ENCODE measurements around the gene RGS3.

DNA sequence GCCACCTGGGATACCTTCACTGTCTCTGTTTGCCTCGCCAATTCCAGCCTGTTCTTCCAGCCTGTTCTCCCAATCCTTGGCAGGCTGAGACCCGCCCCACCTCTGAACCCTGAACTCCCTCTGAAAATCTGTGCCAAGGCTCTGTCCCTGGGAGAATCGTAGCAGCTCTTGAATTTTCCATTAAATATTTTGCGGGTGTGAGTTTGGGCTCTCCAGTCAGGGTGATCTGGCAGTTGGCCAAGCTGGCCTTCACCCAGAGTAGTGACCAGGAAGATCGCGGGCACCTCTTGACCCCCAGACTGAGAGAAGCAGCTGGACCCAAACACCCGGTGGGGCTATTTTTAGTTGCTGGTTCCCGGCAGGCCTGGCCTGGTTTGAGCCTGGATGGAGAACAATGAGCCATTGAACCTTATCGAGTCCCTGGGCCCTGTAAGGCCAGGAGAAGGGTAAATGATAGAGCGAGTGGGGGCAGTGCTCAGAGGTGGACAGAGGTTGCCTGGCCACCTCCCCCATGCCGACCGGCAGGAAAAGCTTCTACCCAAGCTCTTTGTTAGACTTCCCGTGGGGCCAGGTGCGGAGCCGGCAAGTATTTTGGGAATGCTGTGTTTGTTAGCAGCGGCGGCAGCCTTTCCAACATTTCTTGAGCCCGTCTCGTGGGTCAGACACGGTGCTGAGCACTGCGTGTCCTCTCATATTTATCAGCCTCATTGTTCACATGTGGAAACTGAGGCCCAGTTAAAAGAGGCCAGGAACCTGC lies 146.2 kb downstream of the RGS3 start:
- TF ChIP-seq POLR2A (IDR thresholded peaks at IDR 0.05; ENCODE audit: low read length) (no peak), GATA1 (IDR thresholded peaks at IDR 0.05; ENCODE audit: low read depth, low read length) (no peak)

Data from erythroblast (primary cell).